ENCODE data around the gene HDLBP. TPM values are rescaled to one million over a fixed set of nuclear protein-coding genes. Genes with fewer than 3 reads are reported as not detected.

Gene HDLBP
- total RNA-seq, 4 donors from 2014 or later, result 361 to 651 (median 454) TPM

DNA sequence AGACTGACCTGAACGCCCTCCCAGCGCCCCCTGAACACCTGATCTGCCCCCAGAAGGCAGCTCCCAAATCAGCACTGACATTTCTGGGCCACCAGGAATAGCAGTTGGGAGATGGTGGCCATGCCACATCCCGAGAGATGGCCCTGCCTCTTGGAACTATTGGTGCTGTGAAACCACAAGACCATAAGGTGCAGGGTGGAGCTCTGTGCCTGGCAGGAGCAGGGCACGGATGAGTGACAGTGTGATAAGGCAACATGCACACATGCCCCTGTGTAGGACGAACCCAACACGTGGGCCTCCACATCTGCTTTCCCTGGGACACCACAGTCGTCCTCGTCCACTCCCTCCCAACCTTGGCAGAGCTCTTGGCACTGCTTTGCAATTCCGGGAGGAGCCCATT lies 100.1 kb downstream of the HDLBP start:
- no peak overlapping the region for H3K4me3 ChIP-seq
- no peaks in the 10 kb centered on the region for H3K27me3 ChIP-seq

DNA sequence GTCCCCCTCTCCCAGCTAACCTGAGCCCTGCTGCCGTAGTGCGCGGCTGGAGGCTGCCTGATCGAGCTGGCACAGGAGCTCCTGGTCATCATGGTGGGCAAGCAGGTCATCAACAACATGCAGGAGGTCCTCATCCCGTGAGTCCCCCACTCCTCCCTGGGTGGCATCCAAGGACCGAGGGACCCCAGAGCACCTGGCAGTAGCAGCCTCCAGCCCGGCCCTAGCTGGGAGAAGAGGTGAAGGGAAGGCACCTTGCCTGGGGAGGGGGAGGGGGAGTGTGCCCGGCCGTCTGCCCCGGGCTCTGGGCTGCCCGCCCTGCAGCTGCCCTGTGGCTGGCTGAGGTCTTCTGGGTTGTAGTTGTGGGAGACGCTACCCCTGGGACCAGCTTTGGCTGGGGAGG lies 100.7 kb downstream of the HDLBP start:
- Histone ChIP-seq H3K36me3 (no peaks in the 10 kb centered on the region), H3K27me3 (no peaks in the 10 kb centered on the region), H3K4me1 (peaks cover 0 to 11% (median 0%) of the 10 kb centered on the region in 4 donors), H3K9me3 (no peaks in the 10 kb centered on the region), H3K4me3 (no peak overlapping the region), H3K27ac (no peak overlapping the region)
- TF ChIP-seq POLR2A (IDR thresholded peaks at IDR 0.05), result no peak
- TF ChIP-seq, protein P1, sequence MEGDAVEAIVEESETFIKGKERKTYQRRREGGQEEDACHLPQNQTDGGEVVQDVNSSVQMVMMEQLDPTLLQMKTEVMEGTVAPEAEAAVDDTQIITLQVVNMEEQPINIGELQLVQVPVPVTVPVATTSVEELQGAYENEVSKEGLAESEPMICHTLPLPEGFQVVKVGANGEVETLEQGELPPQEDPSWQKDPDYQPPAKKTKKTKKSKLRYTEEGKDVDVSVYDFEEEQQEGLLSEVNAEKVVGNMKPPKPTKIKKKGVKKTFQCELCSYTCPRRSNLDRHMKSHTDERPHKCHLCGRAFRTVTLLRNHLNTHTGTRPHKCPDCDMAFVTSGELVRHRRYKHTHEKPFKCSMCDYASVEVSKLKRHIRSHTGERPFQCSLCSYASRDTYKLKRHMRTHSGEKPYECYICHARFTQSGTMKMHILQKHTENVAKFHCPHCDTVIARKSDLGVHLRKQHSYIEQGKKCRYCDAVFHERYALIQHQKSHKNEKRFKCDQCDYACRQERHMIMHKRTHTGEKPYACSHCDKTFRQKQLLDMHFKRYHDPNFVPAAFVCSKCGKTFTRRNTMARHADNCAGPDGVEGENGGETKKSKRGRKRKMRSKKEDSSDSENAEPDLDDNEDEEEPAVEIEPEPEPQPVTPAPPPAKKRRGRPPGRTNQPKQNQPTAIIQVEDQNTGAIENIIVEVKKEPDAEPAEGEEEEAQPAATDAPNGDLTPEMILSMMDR (IDR thresholded peaks at IDR 0.05), result no peak
- DNase-seq, result no peak

More for the DNA sequence above, 100.1 kb downstream of the HDLBP start:
- no peaks in the 10 kb centered on the region for H3K36me3 ChIP-seq
- H3K27ac ChIP-seq, result no peak overlapping the region
- no peak for TF ChIP-seq POLR2A (IDR thresholded peaks at IDR 0.05)
- TF ChIP-seq, protein P1 (IDR thresholded peaks at IDR 0.05), result no peak
- H3K9me3 ChIP-seq, result no peaks in the 10 kb centered on the region
- peaks cover 0 to 11% (median 0%) of the 10 kb centered on the region in 4 donors for H3K4me1 ChIP-seq
- DNase-seq, result no peak

DNA sequence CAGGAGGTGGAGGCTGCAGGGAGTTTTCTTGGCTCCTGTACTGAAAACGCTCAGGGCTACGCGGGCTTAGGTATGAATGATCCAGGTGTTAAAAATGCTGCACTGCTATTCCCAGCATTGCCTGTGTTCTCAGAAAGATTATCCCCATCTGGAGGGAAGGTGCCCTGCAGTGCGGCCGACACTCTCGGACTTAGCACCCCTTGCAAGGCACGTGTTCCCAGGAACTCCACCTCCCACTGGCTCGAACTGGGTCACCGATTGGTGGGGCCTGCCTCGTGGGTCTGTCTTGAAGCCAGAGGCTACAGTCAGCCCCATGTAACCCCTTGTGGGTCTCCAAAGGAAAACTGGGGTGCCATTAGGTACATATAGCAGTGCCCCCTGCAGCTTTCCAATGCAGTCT lies 101.3 kb downstream of the HDLBP start:
- no peaks in the 10 kb centered on the region for H3K27me3 ChIP-seq
- no peak for DNase-seq
- no peaks in the 10 kb centered on the region for H3K9me3 ChIP-seq
- H3K27ac ChIP-seq, result no peak overlapping the region
- no peak overlapping the region for H3K4me3 ChIP-seq
- TF ChIP-seq POLR2A (IDR thresholded peaks at IDR 0.05), result no peak
- TF ChIP-seq, protein P1 (IDR thresholded peaks at IDR 0.05), result no peak
- no peaks in the 10 kb centered on the region for H3K36me3 ChIP-seq
- peaks cover 0 to 11% (median 0%) of the 10 kb centered on the region in 4 donors for H3K4me1 ChIP-seq

DNA sequence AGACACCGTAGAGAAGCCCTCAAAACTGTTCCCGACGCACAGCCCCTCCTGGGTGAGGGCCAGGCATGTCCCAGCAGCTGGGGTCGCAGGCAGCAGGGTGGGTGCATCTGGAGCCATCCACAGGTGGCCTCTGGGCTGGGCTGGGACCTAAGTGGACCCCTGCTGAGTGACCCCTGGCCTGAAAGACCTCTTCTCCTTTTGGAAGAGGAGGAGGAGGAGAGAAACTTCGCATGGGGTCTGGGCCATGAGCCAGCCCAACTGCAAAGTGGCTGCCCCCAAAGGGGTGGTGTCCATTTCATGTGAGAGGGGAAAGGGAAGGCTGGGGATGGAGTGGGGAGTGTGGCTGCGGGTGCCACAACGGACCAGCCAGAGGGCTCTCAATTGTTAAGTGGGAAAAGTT lies 101.9 kb downstream of the HDLBP start:
- TF ChIP-seq POLR2A (IDR thresholded peaks at IDR 0.05), result no peak
- TF ChIP-seq, protein P1 (IDR thresholded peaks at IDR 0.05), result no peak
- DNase-seq, result no peak
- H3K36me3 ChIP-seq, result no peaks in the 10 kb centered on the region
- no peak overlapping the region for H3K27ac ChIP-seq
- peaks cover 0 to 5% (median 0%) of the 10 kb centered on the region in 4 donors for H3K4me1 ChIP-seq
- no peaks in the 10 kb centered on the region for H3K9me3 ChIP-seq
- no peak overlapping the region for H3K4me3 ChIP-seq
- no peaks in the 10 kb centered on the region for H3K27me3 ChIP-seq

DNA sequence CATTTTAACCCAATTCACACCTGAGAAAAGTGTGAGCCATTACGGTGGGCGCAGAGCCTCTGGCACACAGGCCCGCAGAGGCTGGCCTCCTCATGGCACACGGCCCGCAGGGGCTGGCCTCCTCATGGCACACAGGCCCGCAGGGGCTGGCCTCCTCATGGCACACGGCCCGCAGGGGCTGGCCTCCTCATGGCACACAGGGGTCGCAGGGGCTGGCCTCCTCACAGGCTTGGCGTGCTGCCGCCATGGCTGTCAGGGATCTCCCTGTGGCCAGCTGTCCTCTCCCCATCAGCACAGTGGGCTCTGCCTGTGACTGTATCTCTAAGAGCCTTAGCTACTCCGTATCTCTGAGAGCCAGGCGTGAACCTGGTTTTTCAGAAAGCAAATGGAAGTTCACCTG lies 102.4 kb downstream of the HDLBP start:
- Histone ChIP-seq H3K27ac (no peak overlapping the region), H3K9me3 (no peaks in the 10 kb centered on the region), H3K4me3 (no peak overlapping the region), H3K27me3 (no peaks in the 10 kb centered on the region), H3K36me3 (no peaks in the 10 kb centered on the region), H3K4me1 (peaks cover 0 to 1% (median 0%) of the 10 kb centered on the region in 4 donors)
- DNase-seq, result no peak
- TF ChIP-seq POLR2A (IDR thresholded peaks at IDR 0.05), result no peak
- TF ChIP-seq, protein P1 (IDR thresholded peaks at IDR 0.05), result no peak

DNA sequence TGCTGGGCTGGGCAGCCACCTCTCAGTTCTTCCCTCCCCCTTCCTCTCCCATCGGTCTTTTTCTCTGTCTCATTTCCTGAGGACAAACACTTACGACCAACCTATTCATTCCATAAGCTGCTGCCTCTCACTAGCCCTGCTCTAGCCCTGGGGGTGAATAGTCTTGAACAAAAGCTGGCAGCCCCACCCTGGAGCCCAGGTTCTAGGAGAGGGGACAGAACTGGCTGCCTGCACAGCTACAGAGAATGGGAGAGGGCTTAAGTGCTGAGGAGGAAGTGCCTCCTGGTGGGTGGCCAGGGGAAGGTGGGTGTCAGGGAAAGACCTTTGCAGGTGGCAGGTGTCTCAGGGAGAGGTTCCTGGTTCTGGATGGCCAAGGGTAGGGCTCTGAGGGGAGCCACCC lies 104.2 kb downstream of the HDLBP start:
- no peak for DNase-seq
- no peaks in the 10 kb centered on the region for H3K9me3 ChIP-seq
- TF ChIP-seq, protein P1 (IDR thresholded peaks at IDR 0.05), result no peak
- TF ChIP-seq POLR2A (IDR thresholded peaks at IDR 0.05), result no peak
- H3K4me1 ChIP-seq, result peaks cover 0 to 10% (median 0%) of the 10 kb centered on the region in 4 donors
- H3K27ac ChIP-seq, result no peak overlapping the region
- H3K4me3 ChIP-seq, result no peak overlapping the region
- H3K36me3 ChIP-seq, result no peaks in the 10 kb centered on the region
- H3K27me3 ChIP-seq, result no peaks in the 10 kb centered on the region

Measured in Peyer's patch (tissue), 4 donors.